Activated CD4-positive, CD25-positive, alpha-beta regulatory T cell treated with anti-CD3 and anti-CD28 coated beads, Interleukin-2, amount 50 U/mL, for 24 hours (primary cell): ENCODE data around the gene NTN5.
A peak's percentile ranks its signal among the peaks of the same experiment; 100 is the strongest.
"Not testable (repeated sequence)": the region's sequence is repeated elsewhere in the genome, so short reads cannot be mapped to it uniquely, and the experiment has no call there.

Experiments
- ATAC-seq, 2 donors: fragments of 150-1000 bp; cut with Tn5 transposase; one replicate each; pipeline ENCODE4 v1.10.0; 2021; ENCODE audit warnings: mild to moderate bottlenecking in 1 of 2, moderate library complexity in 1 of 2

NTN5 gene

GRCh38 chr19:48672994-48673393, at the start of gene NTN5:
TSS of gene NTN5 (minus strand) at chr19:48673017. CDS start at chr19:48670986, 2,031 bp downstream.
- no peak for ATAC-seq

- ATAC-seq: no peak
Observed at GRCh38 chr19:48722196-48722708, 49.4 kb upstream of the NTN5 start.

- peak; percentile 90 to 93 for ATAC-seq
Observed at GRCh38 chr19:48720613-48721296, 47.9 kb upstream of the NTN5 start.

DNA sequence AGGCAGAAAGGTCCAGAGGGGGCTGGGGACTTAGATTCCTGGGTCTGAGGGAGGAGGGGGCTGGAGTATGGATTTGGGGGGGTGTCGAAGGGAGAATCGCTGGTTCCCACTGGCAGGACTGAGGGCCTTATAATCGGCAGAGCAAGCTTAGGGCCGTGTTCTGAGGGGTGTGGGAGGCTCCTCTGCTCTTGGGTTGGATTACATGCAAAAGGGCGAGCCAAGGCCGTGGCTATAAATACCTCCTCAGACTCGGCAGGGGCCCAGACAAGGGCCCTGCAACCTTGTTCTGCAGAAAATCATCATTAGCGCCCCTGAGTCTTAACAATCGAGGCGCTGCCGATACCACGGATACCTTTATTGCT, 47.4 kb upstream of the NTN5 start:
- peak in 1 of 2 donors; percentile 1 for ATAC-seq

- no peak for ATAC-seq
Observed at GRCh38 chr19:48719263-48720171, 46.7 kb upstream of the NTN5 start, which contains the start of gene MAMSTR. TSS of gene MAMSTR (minus strand) at chr19:48719725. CDS start at chr19:48719031, 694 bp downstream.

DNA sequence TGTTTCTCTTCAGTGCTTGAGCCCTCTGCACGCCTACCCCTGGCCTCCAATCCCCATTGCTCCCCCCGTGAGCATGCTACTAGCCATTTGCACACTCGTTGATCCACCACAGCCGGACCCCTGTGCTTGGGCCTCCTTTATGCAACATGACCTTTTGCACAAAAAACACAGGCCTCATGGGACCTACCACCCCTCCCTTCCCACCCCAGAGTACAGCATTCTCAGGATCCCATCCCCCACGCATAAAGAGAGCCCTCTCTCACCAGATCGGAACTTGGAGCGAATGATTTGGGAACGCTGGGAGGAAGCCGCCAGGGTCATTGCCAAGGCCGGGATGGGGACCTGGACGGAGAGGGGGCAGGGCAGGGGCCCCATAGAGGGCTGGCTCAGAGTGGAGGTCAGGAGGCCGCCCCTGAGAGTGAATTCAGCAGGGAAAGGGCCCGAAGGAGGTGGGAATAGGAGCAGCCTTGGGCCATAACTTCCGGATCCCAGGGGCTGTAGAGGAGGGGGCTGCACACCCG, 46.0 kb upstream of the NTN5 start:
- ATAC-seq: no peak

- ATAC-seq: not testable (repeated sequence)
Observed at GRCh38 chr19:48718106-48718505, 45.3 kb upstream of the NTN5 start.

DNA sequence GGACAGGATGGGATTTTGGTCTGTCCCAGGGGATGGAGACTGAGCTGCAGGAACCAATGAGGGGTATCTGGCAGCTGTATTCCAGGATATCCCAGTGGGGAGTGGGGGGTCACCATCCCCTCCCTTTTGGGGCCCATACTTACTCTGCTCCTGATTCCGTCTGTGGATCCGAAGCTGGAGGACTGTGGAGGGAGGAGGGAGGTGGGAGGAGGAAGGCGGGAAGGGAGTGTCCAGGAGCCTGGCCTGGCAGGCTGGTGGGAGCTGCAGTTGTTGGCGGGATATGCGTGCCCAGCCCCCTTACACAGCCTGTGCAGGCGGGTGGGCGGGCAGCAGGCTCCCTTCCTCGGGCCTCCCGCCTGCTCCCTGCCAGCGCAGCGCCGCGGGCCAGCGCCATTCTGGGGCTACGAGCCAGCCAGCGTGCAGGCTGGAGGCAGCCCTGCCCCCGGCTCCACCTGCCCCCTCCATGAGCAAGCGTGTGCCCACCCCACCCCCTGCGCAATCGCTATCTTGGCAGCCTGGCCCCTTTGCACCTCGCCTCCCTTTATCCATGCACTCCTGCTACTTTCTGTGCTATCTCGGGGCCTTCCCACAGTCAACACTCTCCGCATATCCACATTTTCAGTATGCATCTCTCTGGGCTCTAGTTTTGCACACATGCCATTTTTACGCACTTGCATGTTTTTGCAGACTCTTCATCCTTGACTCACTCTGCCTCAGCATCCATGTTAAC, 43.9 kb upstream of the NTN5 start:
- no peak for ATAC-seq

DNA sequence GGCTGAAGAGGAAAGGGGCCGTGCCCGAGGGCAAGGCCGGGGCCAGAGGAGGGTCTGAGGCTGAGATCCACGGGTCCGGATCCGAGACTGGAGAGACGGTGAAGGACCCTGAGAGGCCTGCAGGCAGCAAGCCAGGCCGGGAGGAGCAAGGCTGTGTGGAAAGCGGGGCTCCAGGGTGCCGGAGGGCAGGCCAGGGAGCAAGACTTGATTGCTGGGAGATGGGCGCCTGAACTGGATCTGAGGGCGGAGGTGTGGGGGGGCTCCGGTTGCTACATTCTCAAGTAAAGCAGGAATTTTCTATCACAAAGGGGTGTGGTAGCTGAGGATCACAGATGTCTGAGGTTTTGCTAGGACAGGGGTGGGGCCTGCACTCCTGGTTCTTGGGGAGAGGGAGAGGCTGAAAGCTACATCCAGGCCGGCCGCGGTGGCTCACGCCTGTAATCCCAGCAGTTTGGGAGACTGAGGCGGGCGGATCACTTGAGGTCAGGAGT, 42.9 kb upstream of the NTN5 start:
- ATAC-seq: no peak

- ATAC-seq: no peak
Observed at GRCh38 chr19:48714759-48715675, 42.2 kb upstream of the NTN5 start.

DNA sequence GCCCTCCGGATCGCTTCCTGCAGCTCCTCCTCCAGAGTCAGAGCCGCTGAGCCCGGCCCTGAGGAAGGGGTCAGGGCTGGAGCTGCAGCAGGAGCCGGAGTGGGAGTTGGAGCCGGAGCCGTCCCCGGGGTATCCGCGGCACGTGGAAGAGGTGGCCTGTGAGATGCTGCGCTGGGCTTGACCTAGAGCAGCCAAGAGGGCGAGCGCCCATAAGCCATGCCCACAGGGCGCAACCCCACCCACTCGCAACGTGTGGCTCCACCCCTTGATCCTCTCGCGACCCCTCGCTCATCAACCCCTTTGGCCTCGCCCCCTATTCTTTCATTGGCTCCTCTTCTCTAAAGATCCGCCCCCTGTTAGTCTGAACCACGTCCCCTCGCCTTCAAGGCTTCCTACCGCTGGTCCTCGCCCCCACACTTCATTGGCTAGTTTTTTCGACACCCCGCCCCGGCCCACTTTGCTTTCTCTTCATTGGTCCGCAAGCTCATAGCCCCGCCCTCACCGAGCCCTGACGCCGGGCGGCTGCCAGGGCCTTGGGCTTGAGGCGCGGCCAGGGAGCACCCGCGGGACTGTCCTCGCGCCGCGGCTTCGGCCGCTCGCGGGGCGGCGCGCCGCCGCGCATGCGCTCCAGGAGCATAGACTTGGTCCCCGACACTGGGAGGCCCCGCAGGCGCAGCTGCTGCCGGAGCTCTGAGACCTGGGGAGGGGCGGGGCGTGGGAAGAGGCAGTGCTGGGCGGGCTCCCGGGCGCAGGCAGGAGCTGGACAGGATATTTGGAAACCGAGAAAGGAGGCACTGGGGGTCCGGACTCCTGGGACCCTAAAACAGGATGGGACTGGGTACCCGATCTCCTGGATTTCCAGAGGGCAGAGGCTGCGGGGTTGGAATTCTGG, 41.3 kb upstream of the NTN5 start:
- ATAC-seq: peak; percentile 91 to 92

DNA sequence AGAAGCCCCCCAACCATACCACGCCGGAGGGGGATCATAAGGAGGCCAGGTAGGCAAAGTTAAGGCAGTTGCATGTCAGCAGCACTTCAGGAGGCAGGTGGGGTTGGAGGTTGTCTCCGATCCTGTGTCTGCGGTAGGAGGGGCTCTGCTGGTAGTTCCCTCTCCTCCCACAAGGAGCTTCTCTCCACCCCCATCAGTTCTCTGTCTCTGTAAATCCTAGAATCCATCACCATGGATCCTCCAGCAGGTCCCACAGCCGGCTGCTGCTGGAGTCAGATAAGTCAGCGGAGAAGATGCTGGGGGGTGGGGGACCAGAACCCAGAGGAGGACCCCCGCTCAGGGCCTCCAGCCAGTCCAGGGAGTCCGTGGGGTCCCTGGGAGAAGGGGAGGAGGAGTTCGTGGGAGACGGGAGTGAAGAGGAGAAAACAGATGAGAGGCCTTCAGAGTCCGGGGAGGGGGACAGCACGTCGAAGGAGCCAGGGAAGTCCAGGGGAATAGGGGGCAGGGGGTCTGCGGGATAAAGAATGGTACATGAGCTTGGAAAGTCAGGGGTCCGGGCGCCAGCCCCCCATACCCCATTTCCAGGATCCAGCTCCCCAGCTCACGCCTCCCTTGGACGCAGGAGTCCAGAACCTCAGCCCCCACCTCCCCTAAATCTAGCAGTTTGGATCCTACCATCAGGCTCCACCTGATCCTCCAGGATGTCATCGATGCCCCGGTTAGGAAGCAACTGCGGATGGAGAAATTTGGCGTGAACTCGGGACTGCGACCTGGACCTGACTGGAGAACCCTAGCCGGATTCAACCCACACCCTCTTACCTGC, 40.4 kb upstream of the NTN5 start:
- no peak for ATAC-seq

- no peak for ATAC-seq
Observed at GRCh38 chr19:48711106-48711662, 38.4 kb upstream of the NTN5 start.

DNA sequence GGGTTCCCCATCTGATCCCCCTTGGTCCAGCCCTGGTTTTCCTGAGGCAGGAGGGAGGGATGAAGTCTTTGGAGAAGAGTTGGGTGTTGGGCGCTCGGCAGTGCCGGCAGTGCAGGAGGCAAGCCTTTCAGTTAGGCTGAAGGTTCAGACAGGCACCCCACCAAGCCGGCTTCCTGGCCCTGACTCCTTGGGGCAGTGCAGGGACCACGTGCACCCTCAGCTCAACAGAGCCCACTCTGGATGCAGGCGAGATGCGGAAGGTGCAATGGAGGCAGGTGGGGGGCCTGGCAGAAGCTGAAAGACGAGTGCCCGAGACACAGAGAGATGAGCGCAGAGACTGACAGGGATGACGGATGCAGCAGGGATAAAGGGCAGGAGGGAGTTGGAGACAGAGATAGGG, 35.7 kb upstream of the NTN5 start:
- ATAC-seq: no peak

GRCh38 chr19:48705431-48705830, 32.6 kb upstream of the NTN5 start:
- no peak for ATAC-seq

GRCh38 chr19:48703316-48703715, 30.5 kb upstream of the NTN5 start:
- no peak for ATAC-seq

DNA sequence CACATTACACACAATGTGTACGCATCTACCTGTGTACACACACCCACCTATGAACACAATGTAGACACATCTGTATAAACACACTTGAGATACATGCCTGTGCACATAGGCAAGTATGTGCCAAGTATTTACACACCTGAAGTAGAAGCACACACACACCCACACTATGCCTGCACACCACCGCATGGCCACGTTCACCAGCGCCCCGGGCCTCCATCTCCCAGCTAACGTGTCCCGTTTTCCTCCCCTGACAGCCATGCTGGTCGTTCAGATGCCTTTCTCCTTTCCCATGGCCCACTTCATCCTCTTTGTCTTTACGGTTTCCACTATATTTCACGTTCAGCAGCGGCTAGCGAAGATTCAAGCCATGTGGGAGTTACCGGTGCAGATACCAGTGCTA, 29.9 kb upstream of the NTN5 start:
- no peak for ATAC-seq

- no peak for ATAC-seq
Observed at GRCh38 chr19:48698046-48698445, 25.2 kb upstream of the NTN5 start.

DNA sequence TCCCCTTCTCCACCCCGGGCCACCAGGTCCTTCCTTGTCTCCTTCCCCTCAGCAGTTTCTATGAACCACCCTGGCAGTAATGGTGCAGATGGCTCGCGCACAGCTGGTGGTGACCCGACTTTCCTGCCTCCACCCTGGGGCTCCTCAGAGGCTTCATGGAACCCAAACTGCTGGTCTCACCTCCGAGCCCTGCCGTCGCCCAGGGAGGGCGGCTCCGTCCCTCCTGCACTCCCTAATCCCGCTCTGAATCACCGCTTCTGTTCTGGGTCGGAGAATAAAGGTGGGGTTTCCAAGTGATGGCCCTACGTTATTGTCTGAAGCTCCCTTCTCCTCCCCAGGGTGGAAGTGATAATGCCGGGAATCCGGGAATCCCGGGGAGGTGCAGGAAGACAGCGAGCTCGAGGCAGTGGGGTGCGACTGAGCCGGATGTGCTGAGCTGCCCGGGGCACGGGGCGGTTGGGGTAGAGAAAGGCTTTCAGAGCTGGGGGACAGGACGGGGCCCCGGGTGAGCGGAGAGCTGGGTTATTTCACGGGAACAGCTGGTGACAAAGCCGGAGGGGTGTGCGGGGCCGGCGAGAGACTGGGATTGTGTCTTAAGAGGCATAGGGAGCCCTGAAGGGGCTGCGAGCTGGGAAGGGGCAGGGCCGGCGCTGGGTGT, 23.7 kb upstream of the NTN5 start:
- no peak for ATAC-seq
